ENCODE results near the gene LRRC42. TPM values are rescaled to one million over a fixed set of nuclear protein-coding genes. Genes with fewer than 3 reads are reported as not detected.
"Not testable (repeated sequence)": the region's sequence is repeated elsewhere in the genome, so short reads cannot be mapped to it uniquely, and the experiment has no call there.

The LRRC42 gene
- total and polyA plus RNA-seq, 2 experiments from 2014 or later = 41.8 to 46.9 TPM

DNA sequence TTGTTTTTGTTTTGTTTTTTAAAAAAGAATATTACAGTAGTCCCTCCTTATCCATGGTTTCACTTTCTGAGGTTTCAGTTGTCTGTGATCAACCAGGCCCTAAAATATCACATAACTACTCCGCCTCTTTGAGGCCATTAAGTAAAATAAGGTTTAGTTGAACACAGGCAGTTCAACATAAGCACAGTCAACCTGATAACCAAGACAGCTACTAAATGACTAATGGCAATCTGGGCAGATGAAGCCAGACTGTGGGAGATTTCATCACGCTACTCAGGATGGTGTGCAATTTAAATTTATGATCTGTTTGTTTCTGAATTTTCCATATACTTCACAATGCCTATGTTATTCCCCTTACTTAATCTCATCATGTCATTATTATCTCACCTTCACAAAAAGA lies 41.7 kb downstream of the LRRC42 start:
- peak; percentile 24 for DNase-seq
- Histone ChIP-seq H2AFZ (no peak overlapping the region), H3F3A (ENCODE audit: insufficient read depth) (no peaks in the 10 kb centered on the region), H3K9ac (no peak overlapping the region), H3K27ac (no peak overlapping the region), H3K4me1 (ENCODE audit: insufficient read depth) (no peaks in the 10 kb centered on the region), H4K20me1 (ENCODE audit: insufficient read depth) (no peaks in the 10 kb centered on the region), H3K36me3 (ENCODE audit: low read depth) (no peaks in the 10 kb centered on the region), H3K9me2 (ENCODE audit: insufficient read depth) (no peaks in the 10 kb centered on the region), H3K79me2 (ENCODE audit: insufficient read depth) (no peaks in the 10 kb centered on the region), H3K27me3 (replicated peaks; ENCODE audit: insufficient read depth) (no peaks in the 10 kb centered on the region), H3K9me3 (ENCODE audit: low read depth) (no peaks in the 10 kb centered on the region), H3K4me2 (ENCODE audit: unreplicated experiment) (no peak overlapping the region), H3K4me3 (no peak overlapping the region)
- TF ChIP-seq EZH2phosphoT487 (IDR thresholded peaks at IDR 0.05; ENCODE audit: insufficient read depth, low read depth) (no peak), EZH2 (IDR thresholded peaks at IDR 0.05; ENCODE audit: insufficient read depth, poor library complexity, severe bottlenecking) (no peak)
- in situ Hi-C loops (cut with MboI) = no loop called here
- WGBS, 2 experiments (ENCODE audit: low coverage in 1 of 2, low lambda C conversion rate in 2 of 2, missing lambda C conversion rate in 2 of 2) = 88 to 90% methylated on average over 2 of the region's 2 CpGs

DNA sequence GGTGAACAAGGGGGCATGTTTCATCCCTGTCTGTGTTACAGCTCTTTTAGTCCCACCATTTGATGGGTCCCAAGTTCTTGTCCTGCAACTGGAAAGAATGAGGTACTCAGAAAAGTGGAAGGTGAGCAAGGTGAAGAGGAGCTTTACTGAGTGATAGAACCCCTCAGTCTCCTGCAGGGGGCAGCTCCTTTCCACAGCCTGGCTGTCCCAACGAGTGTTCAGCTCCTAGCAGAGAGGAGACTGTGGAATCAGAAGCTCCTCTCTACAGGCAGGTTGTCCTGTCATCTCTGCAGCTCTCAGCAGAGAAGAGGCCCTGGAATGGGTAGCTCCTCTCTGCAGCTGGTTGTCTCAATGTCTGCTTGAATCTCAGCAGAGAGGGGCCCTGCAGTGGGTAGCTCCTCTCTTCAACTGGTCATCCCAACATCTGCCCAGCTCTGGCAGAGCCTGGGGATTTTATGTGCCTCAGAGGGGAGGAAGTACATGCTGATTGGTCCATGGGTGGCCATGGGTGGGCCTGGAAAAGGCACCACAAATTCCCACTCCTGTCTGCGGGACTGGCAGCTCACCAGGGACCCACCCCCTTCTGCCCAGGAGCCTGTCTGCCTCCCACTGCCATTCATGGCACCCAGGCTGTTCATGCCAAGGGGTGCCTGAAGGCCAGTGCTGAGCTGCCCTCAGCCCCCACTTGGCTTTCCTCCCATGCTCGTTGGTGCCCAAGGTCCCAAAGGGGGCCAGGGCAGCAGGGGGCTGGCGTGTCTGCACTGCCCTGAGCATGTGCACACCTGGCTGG lies 46.1 kb downstream of the LRRC42 start:
- H3K27me3 ChIP-seq (replicated peaks; ENCODE audit: insufficient read depth) = no peaks in the 10 kb centered on the region
- H3K4me3 ChIP-seq = no peak overlapping the region
- no peak overlapping the region for H3K9ac ChIP-seq
- 25 to 29% methylated on average over 4 of the region's 4 CpGs for WGBS, 2 experiments (ENCODE audit: low coverage in 1 of 2, low lambda C conversion rate in 2 of 2, missing lambda C conversion rate in 2 of 2)
- no peaks in the 10 kb centered on the region for H3K79me2 ChIP-seq (ENCODE audit: insufficient read depth)
- no peak overlapping the region for H3K27ac ChIP-seq
- H3F3A ChIP-seq (ENCODE audit: insufficient read depth) = no peaks in the 10 kb centered on the region
- no peak overlapping the region for H3K4me2 ChIP-seq (ENCODE audit: unreplicated experiment)
- DNase-seq = no peak
- TF ChIP-seq EZH2 (IDR thresholded peaks at IDR 0.05; ENCODE audit: insufficient read depth, poor library complexity, severe bottlenecking) (no peak), EZH2phosphoT487 (IDR thresholded peaks at IDR 0.05; ENCODE audit: insufficient read depth, low read depth) (no peak)
- H3K36me3 ChIP-seq (ENCODE audit: low read depth) = no peaks in the 10 kb centered on the region
- no peak overlapping the region for H2AFZ ChIP-seq
- no peaks in the 10 kb centered on the region for H3K9me3 ChIP-seq (ENCODE audit: low read depth)
- in situ Hi-C loops (cut with MboI) = no loop called here
- no peaks in the 10 kb centered on the region for H3K4me1 ChIP-seq (ENCODE audit: insufficient read depth)
- H3K9me2 ChIP-seq (ENCODE audit: insufficient read depth) = no peaks in the 10 kb centered on the region
- no peaks in the 10 kb centered on the region for H4K20me1 ChIP-seq (ENCODE audit: insufficient read depth)

- H3K36me3 ChIP-seq (ENCODE audit: low read depth); H3K4me1 ChIP-seq (ENCODE audit: insufficient read depth); H2AFZ ChIP-seq; H3K27me3 ChIP-seq (replicated peaks; ENCODE audit: insufficient read depth); H3K27ac ChIP-seq; H3K9me2 ChIP-seq (ENCODE audit: insufficient read depth); H3F3A ChIP-seq (ENCODE audit: insufficient read depth); H3K9ac ChIP-seq; in situ Hi-C loops (cut with MboI); H3K79me2 ChIP-seq (ENCODE audit: insufficient read depth); H3K4me2 ChIP-seq (ENCODE audit: unreplicated experiment); H4K20me1 ChIP-seq (ENCODE audit: insufficient read depth); H3K4me3 ChIP-seq; H3K9me3 ChIP-seq (ENCODE audit: low read depth); DNase-seq: not testable (repeated sequence)
- WGBS, 2 experiments (ENCODE audit: low coverage in 1 of 2, low lambda C conversion rate in 2 of 2, missing lambda C conversion rate in 2 of 2) = 51 to 53% methylated on average over 2 of the region's 2 CpGs
Measured at GRCh38 chr1:53994516-53994915, 48.4 kb downstream of the LRRC42 start.

DNA sequence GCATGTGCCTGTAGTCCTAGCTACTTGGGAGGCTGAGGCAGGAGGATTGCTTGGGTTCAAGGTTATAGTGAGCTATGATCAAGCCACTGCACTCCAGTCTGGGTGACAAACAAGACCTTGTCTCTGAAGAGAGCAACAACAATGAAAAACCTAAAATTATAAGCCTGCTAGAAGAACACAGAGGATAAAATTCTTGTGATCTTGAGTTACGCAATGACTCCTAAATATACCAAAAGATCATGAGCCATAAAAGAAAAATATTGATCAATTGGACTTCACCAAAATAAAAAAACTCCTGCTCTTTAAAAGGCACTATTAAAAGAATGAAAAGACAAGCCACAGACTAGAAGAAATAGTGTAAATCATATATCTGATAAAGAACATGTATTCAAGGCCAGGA lies 49.5 kb downstream of the LRRC42 start:
- Histone ChIP-seq H3K4me2 (ENCODE audit: unreplicated experiment) (no peak overlapping the region), H3K79me2 (ENCODE audit: insufficient read depth) (no peaks in the 10 kb centered on the region), H3K36me3 (ENCODE audit: low read depth) (no peaks in the 10 kb centered on the region), H3K4me1 (ENCODE audit: insufficient read depth) (no peaks in the 10 kb centered on the region), H3F3A (ENCODE audit: insufficient read depth) (no peaks in the 10 kb centered on the region), H3K27ac (no peak overlapping the region), H2AFZ (no peak overlapping the region), H3K9me2 (ENCODE audit: insufficient read depth) (no peaks in the 10 kb centered on the region), H4K20me1 (ENCODE audit: insufficient read depth) (no peaks in the 10 kb centered on the region), H3K4me3 (no peak overlapping the region), H3K9me3 (ENCODE audit: low read depth) (no peaks in the 10 kb centered on the region), H3K9ac (no peak overlapping the region), H3K27me3 (replicated peaks; ENCODE audit: insufficient read depth) (no peaks in the 10 kb centered on the region)
- in situ Hi-C loops (cut with MboI) = no loop called here
- no peak for TF ChIP-seq EZH2phosphoT487 (IDR thresholded peaks at IDR 0.05; ENCODE audit: insufficient read depth, low read depth)
- TF ChIP-seq EZH2 (IDR thresholded peaks at IDR 0.05; ENCODE audit: insufficient read depth, poor library complexity, severe bottlenecking) = no peak
- DNase-seq = no peak
- WGBS, 2 experiments (ENCODE audit: low coverage in 1 of 2, low lambda C conversion rate in 2 of 2, missing lambda C conversion rate in 2 of 2) = 58 to 65% methylated on average over 1 of the region's 1 CpG

GRCh38 chr1:53998223-53998622 lies 52.1 kb downstream of the LRRC42 start:
- no peaks in the 10 kb centered on the region for H3K4me1 ChIP-seq (ENCODE audit: insufficient read depth)
- no peaks in the 10 kb centered on the region for H3K9me2 ChIP-seq (ENCODE audit: insufficient read depth)
- no peaks in the 10 kb centered on the region for H3K9me3 ChIP-seq (ENCODE audit: low read depth)
- TF ChIP-seq EZH2phosphoT487 (IDR thresholded peaks at IDR 0.05; ENCODE audit: insufficient read depth, low read depth) = no peak
- TF ChIP-seq EZH2 (IDR thresholded peaks at IDR 0.05; ENCODE audit: insufficient read depth, poor library complexity, severe bottlenecking) = no peak
- no peak overlapping the region for H3K27ac ChIP-seq
- no peak overlapping the region for H3K4me3 ChIP-seq
- no peaks in the 10 kb centered on the region for H3F3A ChIP-seq (ENCODE audit: insufficient read depth)
- no peak overlapping the region for H2AFZ ChIP-seq
- WGBS, 2 experiments (ENCODE audit: low coverage in 1 of 2, low lambda C conversion rate in 2 of 2, missing lambda C conversion rate in 2 of 2) = 79 to 84% methylated on average over 1 of the region's 1 CpG
- H3K27me3 ChIP-seq (replicated peaks; ENCODE audit: insufficient read depth) = no peaks in the 10 kb centered on the region
- H3K36me3 ChIP-seq (ENCODE audit: low read depth) = no peaks in the 10 kb centered on the region
- in situ Hi-C loops (cut with MboI) = no loop called here
- no peak for DNase-seq
- no peaks in the 10 kb centered on the region for H4K20me1 ChIP-seq (ENCODE audit: insufficient read depth)
- no peaks in the 10 kb centered on the region for H3K79me2 ChIP-seq (ENCODE audit: insufficient read depth)
- H3K9ac ChIP-seq = no peak overlapping the region
- no peak overlapping the region for H3K4me2 ChIP-seq (ENCODE audit: unreplicated experiment)
